ENCODE data around the gene DIP2C.
"Not testable (repeated sequence)": the region's sequence is repeated elsewhere in the genome, so short reads cannot be mapped to it uniquely, and the experiment has no call there.

DNA sequence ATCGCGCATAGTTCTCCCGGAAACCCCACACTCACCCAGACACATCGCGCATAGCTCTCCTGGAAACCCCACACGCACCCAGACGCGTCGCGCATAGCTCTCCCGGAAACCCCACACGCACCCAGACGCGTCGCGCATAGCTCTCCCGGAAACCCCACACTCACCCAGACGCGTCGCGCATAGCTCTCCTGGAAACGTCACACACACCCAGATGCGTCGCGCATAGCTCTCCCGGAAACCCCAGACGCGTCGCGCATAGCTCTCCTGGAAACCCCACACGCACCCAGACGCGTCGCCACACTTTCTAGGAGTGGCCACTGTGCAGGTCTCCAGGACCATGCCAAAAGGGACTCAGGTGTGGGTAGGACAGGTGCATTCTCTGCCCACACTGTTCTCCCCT, 341.7 kb downstream of the DIP2C start:
- TF ChIP-seq CTCF (IDR thresholded peaks at IDR 0.05; ENCODE audit: borderline replicate concordance, extremely low read depth, low read length, poor library complexity, severe bottlenecking); EZH2 (IDR thresholded peaks at IDR 0.05; ENCODE audit: borderline replicate concordance, low read depth, low read length, severe bottlenecking): not testable (repeated sequence)

All from DND-41 (cell line).